Activated CD8-positive, alpha-beta T cell treated with anti-CD3 and anti-CD28 coated beads for 36 hours (primary cell): ENCODE measurements around the gene CLCA1. TPM values are rescaled to one million over a fixed set of nuclear protein-coding genes. Genes with fewer than 3 reads are reported as not detected.
A peak's percentile ranks its signal among the peaks of the same experiment; 100 is the strongest.

Experiments
- ATAC-seq: fragments of 200-7000 bp; cut with Tn5 transposase; one replicate; pipeline ENCODE4 v1.10.0; 2021; ENCODE audit warnings: mild to moderate bottlenecking, moderate library complexity
- CTCF ChIA-PET: fragments of 350-600 bp; sonication (Branson Sonifier 250); formaldehyde crosslinking; loops from one replicate; lab custom pipeline; 2021; ENCODE audit warnings: antibody characterized with exemption; lab: Charles Lee
- POLR2A ChIA-PET: fragments of 350-600 bp; sonication (Branson Sonifier 250); formaldehyde crosslinking; loops from one replicate; lab custom pipeline; 2021; ENCODE audit warnings: antibody characterized with exemption; lab: Charles Lee
- DNase-seq: peaks from one replicate; pipeline ENCODE4 v3.0.0-alpha.2; 2020
- H3K27ac Mint-ChIP-seq: one replicate; pipeline ENCODE4 v1.8.0; 2021; ENCODE audit warnings: mild to moderate bottlenecking, mixed read lengths
- H3K27me3 Mint-ChIP-seq: one replicate; pipeline ENCODE4 v1.8.0; 2021; ENCODE audit warnings: mixed read lengths
- H3K36me3 Mint-ChIP-seq: one replicate; pipeline ENCODE4 v1.8.0; 2021; ENCODE audit warnings: low read depth, mixed read lengths
- H3K4me1 Mint-ChIP-seq: one replicate; pipeline ENCODE4 v1.8.0; 2021; ENCODE audit warnings: low read depth, mixed read lengths
- H3K4me3 Mint-ChIP-seq: one replicate; pipeline ENCODE4 v1.8.0; 2021; ENCODE audit warnings: mild to moderate bottlenecking, moderate library complexity, mixed read lengths
- H3K9me3 Mint-ChIP-seq: one replicate; pipeline ENCODE4 v1.8.0; 2021; ENCODE audit warnings: mixed read lengths
- intact Hi-C: fragments of 100-400 bp; cut with micrococcal nuclease; formaldehyde crosslinking; loops from one replicate; pipeline ENCODE4 v1.10.0; 2022
- total RNA-seq, 2 experiments: library from RNA; stranded (reverse); gene quantifications; one replicate each; pipeline ENCODE4 v1.2.3, GENCODE V29; 2021
- TF ChIP-seq, protein P1 (sequence below): fragments of 200-600 bp; IDR thresholded peaks from one replicate; pipeline ENCODE4 v1.8.0; 2022; ENCODE audit warnings: antibody characterized with exemption, mild to moderate bottlenecking

The CLCA1 gene
- total RNA-seq, 2 experiments from 2014 or later, result not detected

DNA sequence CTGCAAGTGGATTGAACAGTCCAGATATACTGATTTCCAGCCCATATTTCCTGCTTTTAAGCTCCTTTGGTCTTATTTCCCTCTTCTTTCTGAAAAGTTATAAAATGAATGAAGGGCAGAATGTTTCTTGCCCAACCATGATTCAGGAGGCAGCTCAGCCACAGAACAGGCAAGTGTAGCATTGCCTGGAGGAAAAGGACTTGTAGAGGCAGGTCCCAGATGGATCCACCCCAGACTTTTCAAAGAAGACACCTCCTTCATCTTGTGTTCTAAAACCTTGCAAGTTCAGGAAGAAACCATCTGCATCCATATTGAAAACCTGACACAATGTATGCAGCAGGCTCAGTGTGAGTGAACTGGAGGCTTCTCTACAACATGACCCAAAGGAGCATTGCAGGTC, 44.9 kb upstream of the CLCA1 start, which contains the start of gene CLCA2:
Gene CLCA2 (plus strand): TSS at position 299 of the 400 bp plus-strand sequence. CDS start 77 bp downstream, at position 376.
- CTCF ChIA-PET, result interaction anchor here (0.7 to 12.8 kb wide), 5 partner anchors 12 to 77 kb away, joined by 3 to 79 read pairs (median 3); no protein-coding TSS in a partner anchor
- Mint-ChIP-seq H3K36me3 (no peaks in the 10 kb centered on the region), H3K4me1 (peaks cover 4% of the 10 kb centered on the region), H3K27me3 (peaks cover 3% of the 10 kb centered on the region), H3K4me3 (no peak within 1 kb of the TSS), H3K27ac (no peak within 1 kb of the TSS), H3K9me3 (no peaks in the 10 kb centered on the region)
- intact Hi-C loops, result no loop called here
- no peak for ATAC-seq
- DNase-seq, result no peak
- TF ChIP-seq, protein P1, sequence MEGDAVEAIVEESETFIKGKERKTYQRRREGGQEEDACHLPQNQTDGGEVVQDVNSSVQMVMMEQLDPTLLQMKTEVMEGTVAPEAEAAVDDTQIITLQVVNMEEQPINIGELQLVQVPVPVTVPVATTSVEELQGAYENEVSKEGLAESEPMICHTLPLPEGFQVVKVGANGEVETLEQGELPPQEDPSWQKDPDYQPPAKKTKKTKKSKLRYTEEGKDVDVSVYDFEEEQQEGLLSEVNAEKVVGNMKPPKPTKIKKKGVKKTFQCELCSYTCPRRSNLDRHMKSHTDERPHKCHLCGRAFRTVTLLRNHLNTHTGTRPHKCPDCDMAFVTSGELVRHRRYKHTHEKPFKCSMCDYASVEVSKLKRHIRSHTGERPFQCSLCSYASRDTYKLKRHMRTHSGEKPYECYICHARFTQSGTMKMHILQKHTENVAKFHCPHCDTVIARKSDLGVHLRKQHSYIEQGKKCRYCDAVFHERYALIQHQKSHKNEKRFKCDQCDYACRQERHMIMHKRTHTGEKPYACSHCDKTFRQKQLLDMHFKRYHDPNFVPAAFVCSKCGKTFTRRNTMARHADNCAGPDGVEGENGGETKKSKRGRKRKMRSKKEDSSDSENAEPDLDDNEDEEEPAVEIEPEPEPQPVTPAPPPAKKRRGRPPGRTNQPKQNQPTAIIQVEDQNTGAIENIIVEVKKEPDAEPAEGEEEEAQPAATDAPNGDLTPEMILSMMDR, result no peak
- POLR2A ChIA-PET, result interaction anchor here (0.8 kb wide), 1 partner anchor 20 kb away, joined by 4 read pairs; no protein-coding TSS in a partner anchor

DNA sequence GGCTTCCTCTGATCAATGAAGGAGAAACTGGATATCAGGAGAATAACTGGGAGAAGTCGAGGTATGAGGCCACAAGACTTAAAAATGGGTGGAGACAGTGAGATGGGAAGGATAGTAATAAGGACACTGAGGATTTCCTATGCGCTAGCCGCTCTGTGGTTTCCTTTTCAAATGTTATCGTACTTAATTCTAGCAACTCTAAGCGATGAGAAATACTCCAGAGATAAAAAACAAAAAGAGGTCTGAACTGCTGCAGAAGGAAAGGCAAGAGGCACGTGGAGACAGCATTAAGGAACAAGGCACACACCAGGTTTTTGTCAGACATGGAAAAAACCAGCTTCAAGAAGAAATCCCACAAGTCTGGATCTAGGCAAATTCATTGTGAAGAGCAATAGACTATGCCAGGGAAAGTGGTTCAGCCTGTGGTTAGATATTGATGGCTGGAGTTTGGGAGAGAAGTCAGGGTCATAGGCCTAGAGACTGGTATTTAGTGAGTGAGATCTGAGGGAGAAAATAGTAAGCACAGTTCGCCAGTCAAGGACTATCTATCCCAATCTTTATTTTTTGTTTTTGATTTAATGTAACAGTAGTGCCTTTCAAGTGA, 39.5 kb upstream of the CLCA1 start:
- ChIA-PET POLR2A (no interaction called here), CTCF (interaction anchor here (0.9 to 12.8 kb wide), 4 partner anchors 14 to 71 kb away, joined by 3 to 79 read pairs (median 10); partner anchors contain the start of gene ODF2L)
- TF ChIP-seq, protein P1, result no peak
- no peaks in the 10 kb centered on the region for H3K36me3 Mint-ChIP-seq
- peaks cover 6% of the 10 kb centered on the region for H3K27me3 Mint-ChIP-seq
- no peak for ATAC-seq
- no peak for DNase-seq
- no peaks in the 10 kb centered on the region for H3K9me3 Mint-ChIP-seq
- H3K27ac Mint-ChIP-seq, result no peak overlapping the region
- intact Hi-C loops, result no loop called here
- H3K4me1 Mint-ChIP-seq, result no peaks in the 10 kb centered on the region
- H3K4me3 Mint-ChIP-seq, result no peak overlapping the region

DNA sequence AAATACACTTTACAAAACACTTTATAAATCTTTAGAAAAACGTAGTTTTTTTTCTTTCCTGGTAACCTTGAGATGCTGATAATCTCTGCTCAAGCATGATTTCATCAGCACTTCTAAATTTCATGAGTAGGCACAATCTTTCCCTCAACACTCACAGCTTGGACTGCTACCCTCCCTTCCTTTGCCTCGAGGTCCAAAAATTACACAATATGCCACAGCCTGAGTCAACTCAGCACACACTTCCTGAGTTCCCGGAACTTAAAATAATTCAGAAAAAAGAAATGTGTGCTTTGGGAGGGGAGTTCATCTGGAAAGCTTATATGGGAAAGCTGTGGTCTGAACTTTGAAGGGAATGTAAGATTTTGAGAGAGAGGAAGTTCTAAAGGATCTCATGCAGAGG, 38.9 kb upstream of the CLCA1 start:
- no peak overlapping the region for H3K4me3 Mint-ChIP-seq
- H3K27ac Mint-ChIP-seq, result no peak overlapping the region
- TF ChIP-seq, protein P1, result no peak
- H3K9me3 Mint-ChIP-seq, result no peaks in the 10 kb centered on the region
- peak; percentile 8 for DNase-seq
- CTCF ChIA-PET, result interaction anchor here (0.8 to 3.5 kb wide), 5 partner anchors 10 to 71 kb away, joined by 3 to 16 read pairs (median 3); partner anchors contain the start of gene ODF2L
- H3K4me1 Mint-ChIP-seq, result no peaks in the 10 kb centered on the region
- POLR2A ChIA-PET, result no interaction called here
- no peaks in the 10 kb centered on the region for H3K36me3 Mint-ChIP-seq
- H3K27me3 Mint-ChIP-seq, result peaks cover 6% of the 10 kb centered on the region
- intact Hi-C loops, result no loop called here
- peak; percentile 77 for ATAC-seq

DNA sequence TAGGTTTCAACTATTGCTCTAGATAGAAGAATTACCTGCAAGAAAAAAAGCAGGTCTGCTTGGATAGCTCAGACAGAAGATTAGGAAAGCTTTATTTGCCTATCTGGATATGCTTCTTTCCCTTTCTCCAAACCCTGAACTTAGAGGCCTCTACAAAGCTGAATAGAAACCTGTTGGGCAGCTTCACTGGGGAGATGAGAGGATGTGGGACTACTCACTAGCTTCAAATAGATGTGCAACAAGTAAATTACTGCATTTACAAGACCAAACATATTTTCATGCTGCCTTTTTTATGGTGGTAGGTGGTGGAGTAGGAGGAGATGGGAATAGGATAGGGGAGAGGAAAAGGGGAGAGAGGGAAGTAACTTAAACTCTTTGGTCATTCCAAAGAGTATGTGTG, 38.4 kb upstream of the CLCA1 start:
- ChIA-PET CTCF (interaction anchor here (0.8 to 3.5 kb wide), 5 partner anchors 9 to 70 kb away, joined by 3 to 16 read pairs (median 3); partner anchors contain the start of gene ODF2L), POLR2A (no interaction called here)
- Mint-ChIP-seq H3K4me3 (no peak overlapping the region), H3K4me1 (no peaks in the 10 kb centered on the region), H3K27me3 (peaks cover 5% of the 10 kb centered on the region), H3K9me3 (no peaks in the 10 kb centered on the region), H3K27ac (no peak overlapping the region), H3K36me3 (no peaks in the 10 kb centered on the region)
- DNase-seq (no peak), ATAC-seq (no peak)
- intact Hi-C loops, result no loop called here
- TF ChIP-seq, protein P1, result no peak

DNA sequence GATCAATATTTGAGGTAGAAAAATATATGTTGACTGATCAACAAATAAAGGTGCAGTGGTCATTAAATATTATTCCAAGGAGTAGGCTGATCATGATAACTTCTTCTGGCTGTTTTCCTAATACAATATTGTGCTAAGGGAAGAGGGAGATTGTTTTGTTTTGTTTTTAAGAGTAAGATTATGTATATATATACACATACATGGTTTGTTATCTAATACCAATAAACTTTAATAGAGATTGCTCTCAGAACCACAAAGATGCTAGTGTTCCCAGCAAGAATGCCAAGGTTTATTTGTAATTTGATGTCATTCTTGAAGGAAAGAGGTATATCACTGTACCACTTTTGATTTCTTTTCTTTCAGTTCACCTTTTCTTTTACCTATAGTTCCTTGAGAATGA, 34.7 kb upstream of the CLCA1 start:
- ATAC-seq (no peak), DNase-seq (no peak)
- Mint-ChIP-seq H3K36me3 (no peaks in the 10 kb centered on the region), H3K9me3 (no peaks in the 10 kb centered on the region), H3K27me3 (peaks cover 11% of the 10 kb centered on the region), H3K27ac (no peak overlapping the region), H3K4me1 (no peaks in the 10 kb centered on the region), H3K4me3 (no peak overlapping the region)
- POLR2A ChIA-PET, result no interaction called here
- CTCF ChIA-PET, result no interaction called here
- TF ChIP-seq, protein P1, result no peak
- intact Hi-C loops, result no loop called here
